ENCODE measurements around the gene OAS1. TPM values are rescaled to one million over a fixed set of nuclear protein-coding genes. Genes with fewer than 3 reads are reported as not detected.

The OAS1 gene
- total RNA-seq, 1 experiment from 2014 or later: 0.64 TPM

GRCh38 chr12:112869778-112870177 lies 37.0 kb upstream of the OAS1 start (continued):
- TF ChIP-seq ZBTB33 (IDR thresholded peaks at IDR 0.05; ENCODE audit: extremely low read depth, insufficient replicate concordance, low read length): no peak

- no peak overlapping the region for H3K9ac ChIP-seq (ENCODE audit: low read length)
- intact Hi-C loops (cut with micrococcal nuclease): loop anchor here (5.0 kb wide), 1 partner anchor 73 kb away; no protein-coding TSS in a partner anchor
- ChIA-PET CTCF (no interaction called here), POLR2A (no interaction called here), RAD21 (ENCODE audit: low non-redundant PET in 1 of 2, low total read pairs in 2 of 2, uncharacterized antibody in 2 of 2, unreplicated experiment in 2 of 2) (no interaction called here)
- no peaks in the 10 kb centered on the region for H3K79me2 ChIP-seq (ENCODE audit: insufficient read depth, low read length)
- ATAC-seq (no peak), DNase-seq (ENCODE audit: low read depth, low spot score) (no peak)
- no peaks in the 10 kb centered on the region for H3K36me3 ChIP-seq (ENCODE audit: control insufficient read depth in 1 of 2, insufficient read depth in 2 of 2, low read length in 2 of 2)
- H3K27ac ChIP-seq (ENCODE audit: low read depth, low read length): no peak overlapping the region
- no peaks in the 10 kb centered on the region for H3K4me1 ChIP-seq (ENCODE audit: control insufficient read depth in 1 of 2, insufficient read depth in 2 of 2, low read length in 2 of 2)
- H2AFZ ChIP-seq (ENCODE audit: low read depth, low read length, poor library complexity, severe bottlenecking): no peak overlapping the region
- H3K9me3 ChIP-seq (ENCODE audit: control insufficient read depth in 1 of 2, insufficient read depth in 1 of 2, low read depth in 1 of 2, low read length in 2 of 2): no peaks in the 10 kb centered on the region
- H3K9me2 ChIP-seq (ENCODE audit: insufficient read depth): no peaks in the 10 kb centered on the region
- H4K20me1 ChIP-seq (ENCODE audit: insufficient read depth): no peaks in the 10 kb centered on the region
- no peak overlapping the region for H3K4me3 ChIP-seq (replicated peaks in 1 of 2; ENCODE audit: low read depth in 1 of 2, low read length in 2 of 2)
- peaks cover 88% of the 10 kb centered on the region for H3K27me3 ChIP-seq (ENCODE audit: insufficient read depth, low read length)
- no peak overlapping the region for H3K4me2 ChIP-seq (ENCODE audit: low read length)
- TF ChIP-seq YY1 (IDR thresholded peaks at IDR 0.05; ENCODE audit: extremely low read depth, insufficient replicate concordance, low read depth, low read length): no peak
- TF ChIP-seq SRF (IDR thresholded peaks at IDR 0.05; ENCODE audit: low read depth): no peak
- TF ChIP-seq TCF7L2 (IDR thresholded peaks at IDR 0.05; ENCODE audit: borderline replicate concordance, extremely low read depth, insufficient read depth, insufficient read length): no peak
- TF ChIP-seq EGR1 (IDR thresholded peaks at IDR 0.05; ENCODE audit: low read depth): no peak
- TF ChIP-seq CTCF (IDR thresholded peaks at IDR 0.05 in 2 of 3, conservative IDR thresholded peaks at IDR 0.05 in 1 of 3; ENCODE audit: borderline replicate concordance in 1 of 3, insufficient read depth in 1 of 3, low read depth in 2 of 3, low read length in 2 of 3): no peak
- no peak for TF ChIP-seq CEBPB (IDR thresholded peaks at IDR 0.05; ENCODE audit: low read depth)
- no peak for TF ChIP-seq SIN3A (IDR thresholded peaks at IDR 0.05; ENCODE audit: low read depth)
- no peak for TF ChIP-seq ZNF274 (IDR thresholded peaks at IDR 0.05; ENCODE audit: low read depth, low read length)
- TF ChIP-seq EZH2 (IDR thresholded peaks at IDR 0.05): no peak; the same call in 1 of the 2 replicates
- TF ChIP-seq ZFX (IDR thresholded peaks at IDR 0.05): no peak
- TF ChIP-seq EZH2phosphoT487 (IDR thresholded peaks at IDR 0.05; ENCODE audit: borderline replicate concordance): no peak; the same call in 1 of the 2 replicates
- BruUV-seq (replicated peaks): no TSS peak
These were observed 36.3 kb upstream of the OAS1 start for GRCh38 chr12:112870267-112870980.
